WTC11 (cell line): Measurements from ENCODE around the gene LDLRAD3. TPM values are rescaled to one million over a fixed set of nuclear protein-coding genes. Genes with fewer than 3 reads are reported as not detected.
A peak's percentile ranks its signal among the peaks of the same experiment; 100 is the strongest.

Experiments
- ATAC-seq: fragments of 200-7000 bp; cut with Tn5 transposase; 2 replicates; pipeline ENCODE4 v1.10.0; 2021; ENCODE audit warnings: mild to moderate bottlenecking, moderate library complexity
- CTCF ChIA-PET: fragments of 300-600 bp; sonication (Branson Sonifier 250); formaldehyde crosslinking; loops from one replicate; lab custom pipeline; 2021; ENCODE audit warnings: antibody characterized with exemption; lab: Charles Lee
- POLR2A ChIA-PET: fragments of 350-600 bp; sonication (Branson Sonifier 250); formaldehyde crosslinking; loops from one replicate; lab custom pipeline; 2021; ENCODE audit warnings: antibody characterized with exemption; lab: Charles Lee
- DNase-seq: peaks from one replicate; pipeline ENCODE4 v3.0.0; 2021; ENCODE audit warnings: low spot score
- H3K27ac Mint-ChIP-seq: 2 replicates; pipeline ENCODE4 v1.8.0; 2021; ENCODE audit warnings: mixed read lengths
- H3K27me3 Mint-ChIP-seq: 2 replicates; pipeline ENCODE4 v1.8.0; 2021; ENCODE audit warnings: low read depth, mild to moderate bottlenecking, moderate library complexity, mixed read lengths
- H3K36me3 Mint-ChIP-seq: 2 replicates; pipeline ENCODE4 v1.8.0; 2021; ENCODE audit warnings: mixed read lengths
- H3K4me1 Mint-ChIP-seq: 2 replicates; pipeline ENCODE4 v1.8.0; 2022; ENCODE audit warnings: mixed read lengths
- H3K4me3 Mint-ChIP-seq: 2 replicates; pipeline ENCODE4 v1.8.0; 2021; ENCODE audit warnings: mild to moderate bottlenecking, moderate library complexity, mixed read lengths
- H3K9me3 Mint-ChIP-seq: 2 replicates; pipeline ENCODE4 v1.8.0; 2021; ENCODE audit warnings: mixed read lengths
- CTCF ChIP-seq: fragments of 200-600 bp; IDR thresholded peaks from 2 replicates; pipeline ENCODE4 v1.8.0; 2022; ENCODE audit warnings: antibody characterized with exemption
- ETV6 ChIP-seq: sonication (generic); formaldehyde crosslinking; IDR thresholded peaks from 2 replicates; pipeline ENCODE4 v1.8.1; 2022; ENCODE audit warnings: mild to moderate bottlenecking, missing genetic modification reagents
- GABPB1 ChIP-seq: sonication (generic); formaldehyde crosslinking; IDR thresholded peaks from 2 replicates; pipeline ENCODE4 v1.8.1; 2023; ENCODE audit warnings: mild to moderate bottlenecking, missing genetic modification reagents
- GTF2I ChIP-seq: fragments of 250-450 bp; sonication (Bioruptor Pico); conservative IDR thresholded peaks from 2 replicates; pipeline ENCODE4 v1.4.0; 2021; ENCODE audit warnings: mild to moderate bottlenecking
- HMGA2 ChIP-seq: fragments of 250-450 bp; sonication (Bioruptor Pico); IDR thresholded peaks from 2 replicates; pipeline ENCODE4 v1.4.0; 2021; ENCODE audit warnings: mild to moderate bottlenecking, moderate library complexity
- IRF1 ChIP-seq: sonication (generic); formaldehyde crosslinking; IDR thresholded peaks from 2 replicates; pipeline ENCODE4 v1.8.0; 2023; ENCODE audit warnings: missing genetic modification reagents
- MLX ChIP-seq: sonication (generic); formaldehyde crosslinking; IDR thresholded peaks from 2 replicates; pipeline ENCODE4 v1.8.1; 2023; ENCODE audit warnings: mild to moderate bottlenecking, missing genetic modification reagents, moderate library complexity
- NR1H2 ChIP-seq: sonication (generic); formaldehyde crosslinking; IDR thresholded peaks from 2 replicates; pipeline ENCODE4 v1.9.0; 2021; ENCODE audit warnings: mild to moderate bottlenecking, moderate library complexity, missing genetic modification reagents
- NR2C2 ChIP-seq: sonication (generic); formaldehyde crosslinking; IDR thresholded peaks from 2 replicates; pipeline ENCODE4 v1.8.0; 2022; ENCODE audit warnings: mild to moderate bottlenecking, missing genetic modification reagents
- RELA ChIP-seq: sonication (generic); formaldehyde crosslinking; IDR thresholded peaks from 2 replicates; pipeline ENCODE4 v1.8.1; 2022; ENCODE audit warnings: missing genetic modification reagents, mild to moderate bottlenecking, borderline replicate concordance
- SMAD4 ChIP-seq: sonication (generic); formaldehyde crosslinking; IDR thresholded peaks from 2 replicates; pipeline ENCODE4 v1.8.0; 2022; ENCODE audit warnings: mild to moderate bottlenecking, missing genetic modification reagents
- TEAD1 ChIP-seq: sonication (generic); formaldehyde crosslinking; IDR thresholded peaks from 2 replicates; pipeline ENCODE4 v1.8.0; 2022; ENCODE audit warnings: mild to moderate bottlenecking, missing genetic modification reagents
- TEAD4 ChIP-seq: sonication (generic); formaldehyde crosslinking; IDR thresholded peaks from 2 replicates; pipeline ENCODE4 v1.8.0; 2022; ENCODE audit warnings: mild to moderate bottlenecking, missing genetic modification reagents
- TP53 ChIP-seq: sonication (generic); formaldehyde crosslinking; IDR thresholded peaks from 2 replicates; pipeline ENCODE4 v1.8.1; 2023; ENCODE audit warnings: mild to moderate bottlenecking, missing genetic modification reagents
- total RNA-seq: library from RNA; stranded (reverse); gene quantifications from 3 replicates; pipeline ENCODE4 v1.2.3, GENCODE V29; 2021
- TF ChIP-seq, protein P1 (sequence below): fragments of 250-450 bp; sonication (Bioruptor Pico); IDR thresholded peaks from 2 replicates; pipeline ENCODE4 v1.9.0; 2021; ENCODE audit warnings: mild to moderate bottlenecking, borderline replicate concordance
- TF ChIP-seq, protein P2 (sequence below): sonication (generic); formaldehyde crosslinking; IDR thresholded peaks from 2 replicates; pipeline ENCODE4 v1.8.1; 2023; ENCODE audit warnings: mild to moderate bottlenecking, moderate library complexity, missing genetic modification reagents
- TF ChIP-seq, protein P3 (sequence below): fragments of 250-450 bp; sonication (Bioruptor Pico); IDR thresholded peaks from 2 replicates; pipeline ENCODE4 v1.8.0; 2021; ENCODE audit warnings: mild to moderate bottlenecking
- TF ChIP-seq, protein P4 (sequence below): sonication (generic); formaldehyde crosslinking; IDR thresholded peaks from 2 replicates; pipeline ENCODE4 v1.8.1; 2023; ENCODE audit warnings: mild to moderate bottlenecking, missing genetic modification reagents

LDLRAD3 gene
- total RNA-seq, 1 experiment from 2014 or later, result 14.5 TPM

- TF ChIP-seq, protein P1, sequence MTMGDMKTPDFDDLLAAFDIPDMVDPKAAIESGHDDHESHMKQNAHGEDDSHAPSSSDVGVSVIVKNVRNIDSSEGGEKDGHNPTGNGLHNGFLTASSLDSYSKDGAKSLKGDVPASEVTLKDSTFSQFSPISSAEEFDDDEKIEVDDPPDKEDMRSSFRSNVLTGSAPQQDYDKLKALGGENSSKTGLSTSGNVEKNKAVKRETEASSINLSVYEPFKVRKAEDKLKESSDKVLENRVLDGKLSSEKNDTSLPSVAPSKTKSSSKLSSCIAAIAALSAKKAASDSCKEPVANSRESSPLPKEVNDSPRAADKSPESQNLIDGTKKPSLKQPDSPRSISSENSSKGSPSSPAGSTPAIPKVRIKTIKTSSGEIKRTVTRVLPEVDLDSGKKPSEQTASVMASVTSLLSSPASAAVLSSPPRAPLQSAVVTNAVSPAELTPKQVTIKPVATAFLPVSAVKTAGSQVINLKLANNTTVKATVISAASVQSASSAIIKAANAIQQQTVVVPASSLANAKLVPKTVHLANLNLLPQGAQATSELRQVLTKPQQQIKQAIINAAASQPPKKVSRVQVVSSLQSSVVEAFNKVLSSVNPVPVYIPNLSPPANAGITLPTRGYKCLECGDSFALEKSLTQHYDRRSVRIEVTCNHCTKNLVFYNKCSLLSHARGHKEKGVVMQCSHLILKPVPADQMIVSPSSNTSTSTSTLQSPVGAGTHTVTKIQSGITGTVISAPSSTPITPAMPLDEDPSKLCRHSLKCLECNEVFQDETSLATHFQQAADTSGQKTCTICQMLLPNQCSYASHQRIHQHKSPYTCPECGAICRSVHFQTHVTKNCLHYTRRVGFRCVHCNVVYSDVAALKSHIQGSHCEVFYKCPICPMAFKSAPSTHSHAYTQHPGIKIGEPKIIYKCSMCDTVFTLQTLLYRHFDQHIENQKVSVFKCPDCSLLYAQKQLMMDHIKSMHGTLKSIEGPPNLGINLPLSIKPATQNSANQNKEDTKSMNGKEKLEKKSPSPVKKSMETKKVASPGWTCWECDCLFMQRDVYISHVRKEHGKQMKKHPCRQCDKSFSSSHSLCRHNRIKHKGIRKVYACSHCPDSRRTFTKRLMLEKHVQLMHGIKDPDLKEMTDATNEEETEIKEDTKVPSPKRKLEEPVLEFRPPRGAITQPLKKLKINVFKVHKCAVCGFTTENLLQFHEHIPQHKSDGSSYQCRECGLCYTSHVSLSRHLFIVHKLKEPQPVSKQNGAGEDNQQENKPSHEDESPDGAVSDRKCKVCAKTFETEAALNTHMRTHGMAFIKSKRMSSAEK (CRISPR knock-in tag), result no peak
- TF ChIP-seq GTF2I (CRISPR knock-in tag) (no peak), TEAD4 (no peak), GABPB1 (no peak), NR2C2 (CRISPR knock-in tag) (no peak)
- TF ChIP-seq, protein P2, sequence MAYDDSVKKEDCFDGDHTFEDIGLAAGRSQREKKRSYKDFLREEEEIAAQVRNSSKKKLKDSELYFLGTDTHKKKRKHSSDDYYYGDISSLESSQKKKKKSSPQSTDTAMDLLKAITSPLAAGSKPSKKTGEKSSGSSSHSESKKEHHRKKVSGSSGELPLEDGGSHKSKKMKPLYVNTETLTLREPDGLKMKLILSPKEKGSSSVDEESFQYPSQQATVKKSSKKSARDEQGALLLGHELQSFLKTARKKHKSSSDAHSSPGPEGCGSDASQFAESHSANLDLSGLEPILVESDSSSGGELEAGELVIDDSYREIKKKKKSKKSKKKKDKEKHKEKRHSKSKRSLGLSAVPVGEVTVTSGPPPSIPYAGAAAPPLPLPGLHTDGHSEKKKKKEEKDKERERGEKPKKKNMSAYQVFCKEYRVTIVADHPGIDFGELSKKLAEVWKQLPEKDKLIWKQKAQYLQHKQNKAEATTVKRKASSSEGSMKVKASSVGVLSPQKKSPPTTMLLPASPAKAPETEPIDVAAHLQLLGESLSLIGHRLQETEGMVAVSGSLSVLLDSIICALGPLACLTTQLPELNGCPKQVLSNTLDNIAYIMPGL, result no peak
- TF ChIP-seq, all 79 proteins: peak for 0
Measured at GRCh38 chr11:36132940-36133339, 189.1 kb downstream of the LDLRAD3 start (continued).

DNA sequence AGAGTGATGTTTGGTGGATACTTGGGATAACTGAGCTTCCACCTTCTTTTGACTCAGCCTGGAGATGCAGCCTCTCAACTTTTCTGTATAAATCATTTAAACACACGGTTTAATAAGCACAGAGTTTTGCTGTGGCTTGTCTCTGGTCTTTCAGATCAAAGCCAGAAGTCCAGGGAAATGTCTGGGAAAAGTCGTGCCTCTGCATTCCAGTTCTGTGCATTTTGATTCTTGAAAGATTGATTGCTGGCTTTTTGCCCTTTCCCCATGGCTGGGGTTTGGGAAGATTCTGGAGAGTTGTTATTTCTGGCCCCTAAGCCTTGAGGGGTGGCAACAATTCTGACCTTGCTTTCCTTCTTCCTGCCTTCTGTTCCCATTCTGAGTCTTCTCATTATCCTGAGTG is 191.2 kb downstream of the LDLRAD3 start:
- peaks cover under 1% of the 10 kb centered on the region for H3K9me3 Mint-ChIP-seq
- ATAC-seq, result no peak
- CTCF ChIA-PET, result interaction anchor here (1.7 to 1.9 kb wide), 2 partner anchors 79 to 313 kb away, joined by 5 to 10 read pairs; no protein-coding TSS in a partner anchor
- peaks cover 40% of the 10 kb centered on the region for H3K4me1 Mint-ChIP-seq
- no peak overlapping the region for H3K4me3 Mint-ChIP-seq
- no peak for TF ChIP-seq TP53 (CRISPR knock-in tag)
- TF ChIP-seq, protein P3, sequence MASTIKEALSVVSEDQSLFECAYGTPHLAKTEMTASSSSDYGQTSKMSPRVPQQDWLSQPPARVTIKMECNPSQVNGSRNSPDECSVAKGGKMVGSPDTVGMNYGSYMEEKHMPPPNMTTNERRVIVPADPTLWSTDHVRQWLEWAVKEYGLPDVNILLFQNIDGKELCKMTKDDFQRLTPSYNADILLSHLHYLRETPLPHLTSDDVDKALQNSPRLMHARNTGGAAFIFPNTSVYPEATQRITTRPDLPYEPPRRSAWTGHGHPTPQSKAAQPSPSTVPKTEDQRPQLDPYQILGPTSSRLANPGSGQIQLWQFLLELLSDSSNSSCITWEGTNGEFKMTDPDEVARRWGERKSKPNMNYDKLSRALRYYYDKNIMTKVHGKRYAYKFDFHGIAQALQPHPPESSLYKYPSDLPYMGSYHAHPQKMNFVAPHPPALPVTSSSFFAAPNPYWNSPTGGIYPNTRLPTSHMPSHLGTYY (CRISPR knock-in tag), result no peak
- no peak for TF ChIP-seq RELA (CRISPR knock-in tag)
- no peak for TF ChIP-seq SMAD4 (CRISPR knock-in tag)
- no peak for TF ChIP-seq NR2C2 (CRISPR knock-in tag)
- no peak for TF ChIP-seq NR1H2
- TF ChIP-seq MLX (CRISPR knock-in tag), result no peak
- no peak for TF ChIP-seq TEAD1 (CRISPR knock-in tag)
- TF ChIP-seq, protein P4, sequence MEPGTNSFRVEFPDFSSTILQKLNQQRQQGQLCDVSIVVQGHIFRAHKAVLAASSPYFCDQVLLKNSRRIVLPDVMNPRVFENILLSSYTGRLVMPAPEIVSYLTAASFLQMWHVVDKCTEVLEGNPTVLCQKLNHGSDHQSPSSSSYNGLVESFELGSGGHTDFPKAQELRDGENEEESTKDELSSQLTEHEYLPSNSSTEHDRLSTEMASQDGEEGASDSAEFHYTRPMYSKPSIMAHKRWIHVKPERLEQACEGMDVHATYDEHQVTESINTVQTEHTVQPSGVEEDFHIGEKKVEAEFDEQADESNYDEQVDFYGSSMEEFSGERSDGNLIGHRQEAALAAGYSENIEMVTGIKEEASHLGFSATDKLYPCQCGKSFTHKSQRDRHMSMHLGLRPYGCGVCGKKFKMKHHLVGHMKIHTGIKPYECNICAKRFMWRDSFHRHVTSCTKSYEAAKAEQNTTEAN (CRISPR knock-in tag), result no peak
- no peak for TF ChIP-seq ETV6 (CRISPR knock-in tag)
- TF ChIP-seq CTCF, result no peak
- no peak for TF ChIP-seq IRF1 (CRISPR knock-in tag)
- no peak for TF ChIP-seq HMGA2
- H3K36me3 Mint-ChIP-seq, result 0 out of 2 replicates have a peak, but pooled peaks cover under 1% of the 10 kb centered on the region
- peak overlapping the region; percentile 67; the same call in 1 of the 2 replicates for H3K27ac Mint-ChIP-seq
- no peak for DNase-seq
- POLR2A ChIA-PET, result no interaction called here
- no peaks in the 10 kb centered on the region for H3K27me3 Mint-ChIP-seq
